ENCODE data around the gene INPP4A.

DNA sequence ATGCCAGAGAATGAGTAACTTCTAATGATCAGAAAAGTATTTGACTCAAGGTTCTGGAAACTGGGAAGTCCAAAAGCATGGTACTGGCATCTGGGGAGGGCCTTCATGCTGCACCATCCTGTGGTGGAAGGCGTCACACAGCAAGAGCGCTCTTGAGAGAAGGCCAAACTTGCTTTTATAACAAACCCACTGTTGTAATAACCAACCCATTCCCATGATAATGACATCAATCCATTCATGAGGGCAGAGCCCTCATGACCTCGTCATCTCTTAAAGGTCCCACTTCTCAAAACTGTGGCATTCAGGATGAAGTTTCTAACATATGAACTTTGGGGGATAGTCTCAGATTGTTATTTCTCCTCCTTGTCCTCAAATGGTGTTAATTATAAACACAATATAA is 95.9 kb downstream of the INPP4A start:
- TF ChIP-seq, protein P1, sequence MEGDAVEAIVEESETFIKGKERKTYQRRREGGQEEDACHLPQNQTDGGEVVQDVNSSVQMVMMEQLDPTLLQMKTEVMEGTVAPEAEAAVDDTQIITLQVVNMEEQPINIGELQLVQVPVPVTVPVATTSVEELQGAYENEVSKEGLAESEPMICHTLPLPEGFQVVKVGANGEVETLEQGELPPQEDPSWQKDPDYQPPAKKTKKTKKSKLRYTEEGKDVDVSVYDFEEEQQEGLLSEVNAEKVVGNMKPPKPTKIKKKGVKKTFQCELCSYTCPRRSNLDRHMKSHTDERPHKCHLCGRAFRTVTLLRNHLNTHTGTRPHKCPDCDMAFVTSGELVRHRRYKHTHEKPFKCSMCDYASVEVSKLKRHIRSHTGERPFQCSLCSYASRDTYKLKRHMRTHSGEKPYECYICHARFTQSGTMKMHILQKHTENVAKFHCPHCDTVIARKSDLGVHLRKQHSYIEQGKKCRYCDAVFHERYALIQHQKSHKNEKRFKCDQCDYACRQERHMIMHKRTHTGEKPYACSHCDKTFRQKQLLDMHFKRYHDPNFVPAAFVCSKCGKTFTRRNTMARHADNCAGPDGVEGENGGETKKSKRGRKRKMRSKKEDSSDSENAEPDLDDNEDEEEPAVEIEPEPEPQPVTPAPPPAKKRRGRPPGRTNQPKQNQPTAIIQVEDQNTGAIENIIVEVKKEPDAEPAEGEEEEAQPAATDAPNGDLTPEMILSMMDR (conservative IDR thresholded peaks at IDR 0.05; ENCODE audit: low read depth, low read length): no peak
- TF ChIP-seq EZH2 (IDR thresholded peaks at IDR 0.05; ENCODE audit: low read length, unreplicated experiment): no peak

Data from PC-3 (cell line).